Measurements from ENCODE around the gene ASB18. TPM values are rescaled to one million over a fixed set of nuclear protein-coding genes. Genes with fewer than 3 reads are reported as not detected.

Gene ASB18
- total RNA-seq, 1 donor from 2014 or later = not detected

GRCh38 chr2:236164925-236165841 lies 99.0 kb downstream of the ASB18 start:
- Mint-ChIP-seq H3K4me1 (ENCODE audit: low read depth, unreplicated experiment) (peaks cover 28% of the 10 kb centered on the region), H3K9me3 (ENCODE audit: unreplicated experiment) (peaks cover 6% of the 10 kb centered on the region), H3K27me3 (ENCODE audit: unreplicated experiment) (peaks cover 18% of the 10 kb centered on the region), H3K4me3 (ENCODE audit: unreplicated experiment) (peak overlapping the region; percentile 90), H3K36me3 (ENCODE audit: unreplicated experiment) (no peaks in the 10 kb centered on the region), H3K27ac (ENCODE audit: unreplicated experiment) (no peak overlapping the region)
- no peak for TF ChIP-seq CTCF (IDR thresholded peaks at IDR 0.05; ENCODE audit: partially characterized antibody, unreplicated experiment)
- DNase-seq = no peak

DNA sequence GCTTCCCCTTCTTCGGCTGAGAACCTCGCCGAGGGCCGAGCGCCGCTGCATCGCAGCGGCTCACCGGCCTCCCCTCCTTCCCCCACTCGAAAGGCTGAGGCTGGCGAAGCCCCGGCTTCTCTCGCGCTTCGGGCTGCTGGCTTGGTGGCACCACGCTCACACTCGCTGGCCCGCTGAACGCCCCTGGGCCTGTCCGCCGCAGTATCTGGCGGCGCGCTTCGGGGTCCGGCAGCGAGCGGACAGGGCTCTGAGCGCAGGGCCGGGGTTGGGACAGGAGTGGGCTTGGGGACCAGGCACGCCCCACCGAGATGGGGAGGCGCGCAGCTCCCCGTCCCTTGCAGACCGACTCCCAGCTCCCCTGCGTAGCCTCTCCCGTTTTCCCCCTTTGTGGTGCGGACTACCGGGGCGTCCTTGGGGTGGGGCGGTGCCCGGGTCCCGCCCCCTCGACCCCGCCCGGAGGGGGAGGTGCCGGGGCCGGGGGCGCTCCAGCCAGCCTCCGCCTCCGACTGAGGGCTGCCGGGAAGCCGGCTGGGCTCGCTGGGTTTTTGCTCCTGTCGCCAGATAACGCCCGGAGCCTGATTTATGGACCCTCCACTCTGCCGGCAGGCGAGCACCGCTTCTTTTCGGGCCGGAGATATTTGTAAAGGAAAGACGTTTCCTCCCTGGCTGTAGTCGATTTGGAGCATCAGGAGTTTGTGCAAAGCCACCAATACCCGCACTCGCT lies 99.8 kb downstream of the ASB18 start:
- peak; percentile 72 for DNase-seq
- Mint-ChIP-seq H3K4me3 (ENCODE audit: unreplicated experiment) (peak overlapping the region; percentile 90), H3K4me1 (ENCODE audit: low read depth, unreplicated experiment) (peaks cover 19% of the 10 kb centered on the region), H3K27me3 (ENCODE audit: unreplicated experiment) (peaks cover 13% of the 10 kb centered on the region), H3K36me3 (ENCODE audit: unreplicated experiment) (no peaks in the 10 kb centered on the region), H3K27ac (ENCODE audit: unreplicated experiment) (no peak overlapping the region), H3K9me3 (ENCODE audit: unreplicated experiment) (peaks cover 4% of the 10 kb centered on the region)
- TF ChIP-seq CTCF (IDR thresholded peaks at IDR 0.05; ENCODE audit: partially characterized antibody, unreplicated experiment) = no peak

DNA sequence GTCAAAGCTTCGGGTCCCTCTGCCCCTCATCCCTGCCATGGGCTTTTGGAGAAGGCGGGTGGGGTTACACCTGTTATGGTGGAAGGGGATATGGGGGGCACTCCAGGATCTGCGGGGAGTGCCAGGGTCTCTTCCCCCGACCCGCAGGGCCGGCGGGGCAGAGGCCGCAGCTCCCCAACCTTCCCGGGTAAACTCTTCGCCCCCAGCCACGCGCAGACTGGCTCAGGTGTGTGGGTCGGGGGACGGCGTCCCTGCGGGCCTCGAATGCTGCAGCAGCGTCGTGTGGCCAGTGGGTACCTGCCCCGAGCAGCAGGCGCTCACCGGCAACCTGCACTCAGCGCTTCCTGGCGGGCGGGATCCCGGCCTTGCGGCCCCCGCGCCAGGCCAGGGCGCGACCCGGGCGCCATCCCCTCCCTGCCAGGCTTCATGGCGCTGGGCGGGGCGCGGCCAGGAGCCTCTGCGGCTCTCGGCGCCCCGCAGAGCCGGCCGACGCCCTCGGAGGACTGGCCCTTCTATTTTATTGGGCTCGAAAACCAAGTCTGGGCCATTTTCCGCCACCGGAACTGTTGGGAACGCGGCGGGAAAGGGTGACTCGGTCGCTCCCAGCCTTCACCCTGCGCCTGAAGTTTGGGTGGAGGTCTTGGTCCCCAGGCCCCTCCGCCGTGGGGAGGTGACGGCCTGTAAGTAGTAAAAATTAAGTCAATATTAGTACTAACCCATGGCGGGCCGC lies 100.6 kb downstream of the ASB18 start:
- Mint-ChIP-seq H3K4me3 (ENCODE audit: unreplicated experiment) (no peak overlapping the region), H3K4me1 (ENCODE audit: low read depth, unreplicated experiment) (peaks cover 18% of the 10 kb centered on the region), H3K36me3 (ENCODE audit: unreplicated experiment) (no peaks in the 10 kb centered on the region), H3K27me3 (ENCODE audit: unreplicated experiment) (peaks cover 14% of the 10 kb centered on the region), H3K27ac (ENCODE audit: unreplicated experiment) (no peak overlapping the region), H3K9me3 (ENCODE audit: unreplicated experiment) (no peaks in the 10 kb centered on the region)
- no peak for TF ChIP-seq CTCF (IDR thresholded peaks at IDR 0.05; ENCODE audit: partially characterized antibody, unreplicated experiment)
- no peak for DNase-seq

GRCh38 chr2:236162882-236163470 lies 101.2 kb downstream of the ASB18 start:
- peak; percentile 44 for DNase-seq
- TF ChIP-seq CTCF (IDR thresholded peaks at IDR 0.05; ENCODE audit: partially characterized antibody, unreplicated experiment) = no peak
- H3K27me3 Mint-ChIP-seq (ENCODE audit: unreplicated experiment) = peaks cover 16% of the 10 kb centered on the region
- no peak overlapping the region for H3K27ac Mint-ChIP-seq (ENCODE audit: unreplicated experiment)
- no peaks in the 10 kb centered on the region for H3K36me3 Mint-ChIP-seq (ENCODE audit: unreplicated experiment)
- peak overlapping the region; percentile 69 for H3K4me3 Mint-ChIP-seq (ENCODE audit: unreplicated experiment)
- peaks cover 20% of the 10 kb centered on the region for H3K4me1 Mint-ChIP-seq (ENCODE audit: low read depth, unreplicated experiment)
- peaks cover 2% of the 10 kb centered on the region for H3K9me3 Mint-ChIP-seq (ENCODE audit: unreplicated experiment)

Data from glutamatergic neuron (in vitro differentiated cells).